Colonic mucosa (tissue), 4 donors: Measurements from ENCODE around the gene SLC15A4. TPM values are rescaled to one million over a fixed set of nuclear protein-coding genes. Genes with fewer than 3 reads are reported as not detected.
"Not testable (repeated sequence)": the region's sequence is repeated elsewhere in the genome, so short reads cannot be mapped to it uniquely, and the experiment has no call there.

ENCODE experiments used
- DNase-seq: peaks from one replicate; pipeline ENCODE4 v3.0.0-alpha.2; 2020
- H3K27ac ChIP-seq: fragments of 200-600 bp; one replicate; pipeline ENCODE4 v1.8.0; 2021
- H3K27me3 ChIP-seq: fragments of 200-600 bp; one replicate; pipeline ENCODE4 v1.8.0; 2021
- H3K36me3 ChIP-seq: fragments of 200-600 bp; one replicate; pipeline ENCODE4 v1.8.0; 2021
- H3K4me1 ChIP-seq: fragments of 200-600 bp; one replicate; pipeline ENCODE4 v1.8.0; 2021; ENCODE audit warnings: mild to moderate bottlenecking
- H3K4me3 ChIP-seq: fragments of 200-600 bp; one replicate; pipeline ENCODE4 v1.8.0; 2021
- H3K9ac ChIP-seq, 2 donors: one replicate each; pipeline ENCODE4 v1.7.0; 2013; ENCODE audit warnings: control low read depth in 2 of 2, low read depth in 2 of 2, low read length in 2 of 2
- H3K9me3 ChIP-seq: fragments of 200-600 bp; one replicate; pipeline ENCODE4 v1.8.0; 2021
- CTCF ChIP-seq: fragments of 200-600 bp; IDR thresholded peaks from one replicate; pipeline ENCODE4 v1.8.0; 2022; ENCODE audit warnings: antibody characterized with exemption, mild to moderate bottlenecking
- intact Hi-C: fragments of 100-400 bp; cut with DNase I; formaldehyde crosslinking; loops from one replicate; pipeline ENCODE4 v1.14.1; 2022
- total RNA-seq, 2 donors: library from RNA; stranded (reverse); fragmentation: NEBNext Ultra II Directional in 1 of 2; extraction: Animal tissue kit (Norgen Biotek cat#: 25700) in 1 of 2; gene quantifications; one replicate each; pipeline ENCODE4 v1.2.1, GENCODE V29; 2021
- donor health status: healthy.
- donor health status: DM: no; HTN: no; CAD: no.
- donor health status: DM: no; HTN: no; CAD: no.

The SLC15A4 gene
- total RNA-seq, 2 donors from 2014 or later: 12.0 to 12.8 TPM

- H3K9ac ChIP-seq: no peak overlapping the region
- intact Hi-C loops: no loop called here
- no peaks in the 10 kb centered on the region for H3K9me3 ChIP-seq
- H3K36me3 ChIP-seq: no peaks in the 10 kb centered on the region
- no peak for DNase-seq
- no peak overlapping the region for H3K27ac ChIP-seq
- H3K4me1 ChIP-seq: no peaks in the 10 kb centered on the region
- peaks cover 3% of the 10 kb centered on the region for H3K27me3 ChIP-seq
- H3K4me3 ChIP-seq: no peak overlapping the region
- no peak for TF ChIP-seq CTCF
These were observed 32.5 kb upstream of the SLC15A4 start for GRCh38 chr12:128856035-128856790.

- Histone ChIP-seq H3K36me3 (no peaks in the 10 kb centered on the region), H3K27ac (no peak overlapping the region), H3K9me3 (no peaks in the 10 kb centered on the region), H3K4me1 (no peaks in the 10 kb centered on the region), H3K9ac (no peak overlapping the region), H3K4me3 (no peak overlapping the region), H3K27me3 (peaks cover 3% of the 10 kb centered on the region)
- DNase-seq: no peak
- intact Hi-C loops: no loop called here
- TF ChIP-seq CTCF: no peak
These were observed 29.9 kb upstream of the SLC15A4 start for GRCh38 chr12:128853600-128854197.

GRCh38 chr12:128852885-128853599 lies 29.3 kb upstream of the SLC15A4 start, which contains the start of gene GLT1D1:
Gene GLT1D1 (plus strand): TSS chr12:128853478. CDS start chr12:128853582, 104 bp downstream.
- intact Hi-C loops: no loop called here
- H3K4me3 ChIP-seq: no peak within 1 kb of the TSS

GRCh38 chr12:128852026-128852698 lies 28.4 kb upstream of the SLC15A4 start:
- TF ChIP-seq CTCF: no peak
- DNase-seq: no peak
- Histone ChIP-seq H3K36me3 (no peaks in the 10 kb centered on the region), H3K27ac (no peak overlapping the region), H3K4me3 (no peak overlapping the region), H3K4me1 (no peaks in the 10 kb centered on the region), H3K27me3 (peaks cover 3% of the 10 kb centered on the region), H3K9me3 (no peaks in the 10 kb centered on the region), H3K9ac (no peak overlapping the region)
- intact Hi-C loops: no loop called here

More at GRCh38 chr12:128852885-128853599, 29.3 kb upstream of the SLC15A4 start, which contains the start of gene GLT1D1:
- no peaks in the 10 kb centered on the region for H3K36me3 ChIP-seq
- H3K27me3 ChIP-seq: peaks cover 3% of the 10 kb centered on the region
- TF ChIP-seq CTCF: no peak
- H3K4me1 ChIP-seq: no peaks in the 10 kb centered on the region
- no peak within 1 kb of the TSS for H3K9ac ChIP-seq
- DNase-seq: no peak
- H3K9me3 ChIP-seq: no peaks in the 10 kb centered on the region
- no peak within 1 kb of the TSS for H3K27ac ChIP-seq

GRCh38 chr12:128851429-128851828 lies 27.7 kb upstream of the SLC15A4 start:
- H3K4me1 ChIP-seq, intact Hi-C loops, H3K27ac ChIP-seq, H3K4me3 ChIP-seq, H3K9me3 ChIP-seq, H3K36me3 ChIP-seq, DNase-seq, H3K9ac ChIP-seq, H3K27me3 ChIP-seq: not testable (repeated sequence)
